ENCODE results near the gene ZNF708. TPM values are rescaled to one million over a fixed set of nuclear protein-coding genes. Genes with fewer than 3 reads are reported as not detected.
"Not testable (repeated sequence)": the region's sequence is repeated elsewhere in the genome, so short reads cannot be mapped to it uniquely, and the experiment has no call there.

ZNF708 gene
- total RNA-seq, 1 donor from 2014 or later = 9.9 TPM

- DNase-seq (ENCODE audit: low spot score) = no peak
- no peak overlapping the region for H3K4me3 Mint-ChIP-seq
- H3K36me3 Mint-ChIP-seq (ENCODE audit: low read depth) = peaks cover 67% of the 10 kb centered on the region
- no peak overlapping the region for H3K27ac Mint-ChIP-seq
- H3K4me1 Mint-ChIP-seq (ENCODE audit: low read depth) = peaks cover 4% of the 10 kb centered on the region
- H3K9me3 Mint-ChIP-seq = peaks cover 44% of the 10 kb centered on the region
- intact Hi-C loops (cut with micrococcal nuclease) = no loop called here
- no peaks in the 10 kb centered on the region for H3K27me3 Mint-ChIP-seq (ENCODE audit: insufficient read depth)
These were observed 11.4 kb downstream of the ZNF708 start for GRCh38 chr19:21317821-21318220.

GRCh38 chr19:21314676-21315075 lies 14.5 kb downstream of the ZNF708 start:
- Mint-ChIP-seq H3K27ac (no peak overlapping the region), H3K27me3 (ENCODE audit: insufficient read depth) (no peaks in the 10 kb centered on the region), H3K36me3 (ENCODE audit: low read depth) (peaks cover 64% of the 10 kb centered on the region), H3K4me1 (ENCODE audit: low read depth) (peaks cover 4% of the 10 kb centered on the region), H3K9me3 (peaks cover 39% of the 10 kb centered on the region), H3K4me3 (no peak overlapping the region)
- no peak for DNase-seq (ENCODE audit: low spot score)
- intact Hi-C loops (cut with micrococcal nuclease) = no loop called here

GRCh38 chr19:21312807-21313206 lies 16.4 kb downstream of the ZNF708 start:
- H3K9me3 Mint-ChIP-seq = peaks cover 41% of the 10 kb centered on the region
- H3K4me1 Mint-ChIP-seq (ENCODE audit: low read depth) = not testable (repeated sequence)

GRCh38 chr19:21308773-21309172 lies 20.4 kb downstream of the ZNF708 start:
- H3K4me3 Mint-ChIP-seq = no peak overlapping the region
- intact Hi-C loops (cut with micrococcal nuclease) = no loop called here
- H3K9me3 Mint-ChIP-seq = peaks cover 40% of the 10 kb centered on the region
- H3K27me3 Mint-ChIP-seq (ENCODE audit: insufficient read depth) = no peaks in the 10 kb centered on the region
- H3K27ac Mint-ChIP-seq = no peak overlapping the region
- peaks cover 63% of the 10 kb centered on the region for H3K36me3 Mint-ChIP-seq (ENCODE audit: low read depth)
- no peak for DNase-seq (ENCODE audit: low spot score)
- no peaks in the 10 kb centered on the region for H3K4me1 Mint-ChIP-seq (ENCODE audit: low read depth)

More at GRCh38 chr19:21312807-21313206, 16.4 kb downstream of the ZNF708 start:
- H3K4me3 Mint-ChIP-seq; intact Hi-C loops (cut with micrococcal nuclease); DNase-seq (ENCODE audit: low spot score); H3K27me3 Mint-ChIP-seq (ENCODE audit: insufficient read depth); H3K27ac Mint-ChIP-seq: not testable (repeated sequence)
- H3K36me3 Mint-ChIP-seq (ENCODE audit: low read depth) = peaks cover 61% of the 10 kb centered on the region

- DNase-seq (ENCODE audit: low spot score); intact Hi-C loops (cut with micrococcal nuclease); H3K4me3 Mint-ChIP-seq; H3K4me1 Mint-ChIP-seq (ENCODE audit: low read depth); H3K27me3 Mint-ChIP-seq (ENCODE audit: insufficient read depth); H3K27ac Mint-ChIP-seq: not testable (repeated sequence)
- Mint-ChIP-seq H3K36me3 (ENCODE audit: low read depth) (peaks cover 58% of the 10 kb centered on the region), H3K9me3 (peaks cover 37% of the 10 kb centered on the region)
These were observed 22.2 kb downstream of the ZNF708 start for GRCh38 chr19:21306881-21307479.

GRCh38 chr19:21293768-21294167 lies 35.4 kb downstream of the ZNF708 start:
- H3K27me3 Mint-ChIP-seq (ENCODE audit: insufficient read depth); H3K27ac Mint-ChIP-seq; intact Hi-C loops (cut with micrococcal nuclease); H3K4me3 Mint-ChIP-seq; DNase-seq (ENCODE audit: low spot score); H3K4me1 Mint-ChIP-seq (ENCODE audit: low read depth): not testable (repeated sequence)
- Mint-ChIP-seq H3K9me3 (peaks cover 62% of the 10 kb centered on the region), H3K36me3 (ENCODE audit: low read depth) (peaks cover 39% of the 10 kb centered on the region)

GRCh38 chr19:21269813-21270212 lies 59.4 kb downstream of the ZNF708 start:
- intact Hi-C loops (cut with micrococcal nuclease) = no loop called here
- peaks cover 50% of the 10 kb centered on the region for H3K9me3 Mint-ChIP-seq

GRCh38 chr19:21264891-21265290 lies 64.3 kb downstream of the ZNF708 start:
- Mint-ChIP-seq H3K4me3 (no peak overlapping the region), H3K36me3 (ENCODE audit: low read depth) (peaks cover 1% of the 10 kb centered on the region), H3K9me3 (peaks cover 47% of the 10 kb centered on the region), H3K27ac (no peak overlapping the region), H3K27me3 (ENCODE audit: insufficient read depth) (no peaks in the 10 kb centered on the region), H3K4me1 (ENCODE audit: low read depth) (no peaks in the 10 kb centered on the region)
- intact Hi-C loops (cut with micrococcal nuclease) = no loop called here
- no peak for DNase-seq (ENCODE audit: low spot score)

More at GRCh38 chr19:21269813-21270212, 59.4 kb downstream of the ZNF708 start:
- Mint-ChIP-seq H3K4me1 (ENCODE audit: low read depth) (no peaks in the 10 kb centered on the region), H3K27ac (no peak overlapping the region), H3K4me3 (no peak overlapping the region), H3K36me3 (ENCODE audit: low read depth) (peaks cover 1% of the 10 kb centered on the region), H3K27me3 (ENCODE audit: insufficient read depth) (no peaks in the 10 kb centered on the region)
- no peak for DNase-seq (ENCODE audit: low spot score)

GRCh38 chr19:21264416-21264815 lies 64.8 kb downstream of the ZNF708 start:
- no peak for DNase-seq (ENCODE audit: low spot score)
- Mint-ChIP-seq H3K36me3 (ENCODE audit: low read depth) (peaks cover 1% of the 10 kb centered on the region), H3K4me3 (no peak overlapping the region), H3K27me3 (ENCODE audit: insufficient read depth) (no peaks in the 10 kb centered on the region), H3K4me1 (ENCODE audit: low read depth) (no peaks in the 10 kb centered on the region), H3K9me3 (peaks cover 43% of the 10 kb centered on the region), H3K27ac (no peak overlapping the region)
- intact Hi-C loops (cut with micrococcal nuclease) = no loop called here

GRCh38 chr19:21260848-21261381 lies 68.3 kb downstream of the ZNF708 start:
- H3K36me3 Mint-ChIP-seq (ENCODE audit: low read depth); H3K27me3 Mint-ChIP-seq (ENCODE audit: insufficient read depth); H3K4me1 Mint-ChIP-seq (ENCODE audit: low read depth); H3K27ac Mint-ChIP-seq; intact Hi-C loops (cut with micrococcal nuclease); DNase-seq (ENCODE audit: low spot score); H3K4me3 Mint-ChIP-seq: not testable (repeated sequence)
- H3K9me3 Mint-ChIP-seq = peaks cover 48% of the 10 kb centered on the region

- Mint-ChIP-seq H3K36me3 (ENCODE audit: low read depth) (no peaks in the 10 kb centered on the region), H3K4me3 (no peak overlapping the region), H3K4me1 (ENCODE audit: low read depth) (no peaks in the 10 kb centered on the region), H3K9me3 (peaks cover 53% of the 10 kb centered on the region), H3K27ac (no peak overlapping the region), H3K27me3 (ENCODE audit: insufficient read depth) (no peaks in the 10 kb centered on the region)
- intact Hi-C loops (cut with micrococcal nuclease) = no loop called here
- no peak for DNase-seq (ENCODE audit: low spot score)
These were observed 68.9 kb downstream of the ZNF708 start for GRCh38 chr19:21260164-21260847.

- peaks cover 60% of the 10 kb centered on the region for H3K9me3 Mint-ChIP-seq
- H3K4me3 Mint-ChIP-seq; H3K36me3 Mint-ChIP-seq (ENCODE audit: low read depth); intact Hi-C loops (cut with micrococcal nuclease); H3K27ac Mint-ChIP-seq; H3K4me1 Mint-ChIP-seq (ENCODE audit: low read depth); H3K27me3 Mint-ChIP-seq (ENCODE audit: insufficient read depth); DNase-seq (ENCODE audit: low spot score): not testable (repeated sequence)
These were observed 69.6 kb downstream of the ZNF708 start for GRCh38 chr19:21259421-21260124.

GRCh38 chr19:21256722-21257121 lies 72.5 kb downstream of the ZNF708 start:
- Mint-ChIP-seq H3K4me1 (ENCODE audit: low read depth) (no peaks in the 10 kb centered on the region), H3K9me3 (peaks cover 49% of the 10 kb centered on the region), H3K4me3 (no peak overlapping the region), H3K27ac (no peak overlapping the region), H3K36me3 (ENCODE audit: low read depth) (no peaks in the 10 kb centered on the region), H3K27me3 (ENCODE audit: insufficient read depth) (no peaks in the 10 kb centered on the region)
- intact Hi-C loops (cut with micrococcal nuclease) = no loop called here
- DNase-seq (ENCODE audit: low spot score) = no peak
